HepG2 (cell line): ENCODE results near the gene CLASP1. TPM values are rescaled to one million over a fixed set of nuclear protein-coding genes. Genes with fewer than 3 reads are reported as not detected.

ENCODE experiments used
- BORCS8-MEF2B ChIP-seq: sonication (generic); formaldehyde crosslinking; IDR thresholded peaks from 2 replicates; pipeline ENCODE4 v1.8.0; 2022; ENCODE audit warnings: mild to moderate bottlenecking, missing genetic modification reagents
- EP300 ChIP-seq, 3 experiments: sonication (generic) in 1 of 3; formaldehyde crosslinking in 1 of 3; IDR thresholded peaks; 2 replicates each; pipeline versions ENCODE4 v1.5.1 to v1.6.1; 2011 to 2020; ENCODE audit warnings: low read depth in 2 of 3, low read length in 2 of 3, borderline replicate concordance in 1 of 3, improper control_type of control experiment in 1 of 3, mild to moderate bottlenecking in 1 of 3, missing genetic modification reagents in 1 of 3, moderate library complexity in 1 of 3
- GATAD1 ChIP-seq: IDR thresholded peaks from 2 replicates; pipeline ENCODE4 v1.6.1; 2016; ENCODE audit warnings: missing genetic modification reagents, missing compliant biosample characterization
- GPN1 ChIP-seq: sonication (generic); formaldehyde crosslinking; IDR thresholded peaks from 2 replicates; pipeline ENCODE4 v1.5.1; 2020; ENCODE audit warnings: missing genetic modification reagents, borderline replicate concordance
- HNRNPK ChIP-seq: fragments of 200-400 bp; formaldehyde crosslinking; IDR thresholded peaks from 2 replicates; pipeline ENCODE4 v1.6.1; 2018; ENCODE audit warnings: low read length, low read depth, moderate library complexity, mild to moderate bottlenecking; ENCODE audit not compliant: poor library complexity, severe bottlenecking
- RAD21 ChIP-seq: fragments of 450-650 bp; formaldehyde crosslinking; IDR thresholded peaks from 2 replicates; pipeline ENCODE4 v1.5.0; 2020; ENCODE audit warnings: mild to moderate bottlenecking
- RBAK ChIP-seq: sonication (generic); formaldehyde crosslinking; IDR thresholded peaks from 2 replicates; pipeline ENCODE4 v1.5.1; 2020; ENCODE audit warnings: mild to moderate bottlenecking, missing genetic modification reagents
- RXRA ChIP-seq: sonication (generic); formaldehyde crosslinking; IDR thresholded peaks from 2 replicates; pipeline ENCODE4 v1.5.1; 2020; ENCODE audit warnings: missing genetic modification reagents
- RXRB ChIP-seq: IDR thresholded peaks from 2 replicates; pipeline ENCODE4 v1.6.1; 2016; ENCODE audit warnings: borderline replicate concordance, missing genetic modification reagents, missing compliant biosample characterization
- SALL1 ChIP-seq: sonication (generic); formaldehyde crosslinking; IDR thresholded peaks from 2 replicates; pipeline ENCODE4 v1.8.0; 2022; ENCODE audit warnings: mild to moderate bottlenecking, missing genetic modification reagents
- THAP11 ChIP-seq: IDR thresholded peaks from 2 replicates; pipeline ENCODE4 v1.6.1; 2016; ENCODE audit warnings: missing biosample characterization, missing genetic modification reagents
- TOPORS ChIP-seq: sonication (generic); formaldehyde crosslinking; IDR thresholded peaks from 2 replicates; pipeline ENCODE4 v1.8.0; 2023; ENCODE audit warnings: mild to moderate bottlenecking, missing genetic modification reagents
- XRCC5 ChIP-seq: fragments of 200-400 bp; formaldehyde crosslinking; optimal IDR thresholded peaks from 2 replicates; pipeline ENCODE3; 2017; ENCODE audit warnings: mild to moderate bottlenecking, low read length
- ZFP90 ChIP-seq: sonication (generic); formaldehyde crosslinking; IDR thresholded peaks from 2 replicates; pipeline ENCODE4 v1.8.0; 2022; ENCODE audit warnings: missing genetic modification reagents, mild to moderate bottlenecking, inconsistent platforms, borderline replicate concordance
- ZNF562 ChIP-seq: sonication (generic); formaldehyde crosslinking; IDR thresholded peaks from 2 replicates; pipeline ENCODE4 v1.8.0; 2022; ENCODE audit warnings: missing genetic modification reagents, borderline replicate concordance
- ZNF615 ChIP-seq: sonication (generic); formaldehyde crosslinking; IDR thresholded peaks from 2 replicates; pipeline ENCODE4 v1.5.0; 2020; ENCODE audit warnings: mild to moderate bottlenecking, missing genetic modification reagents, borderline replicate concordance
- ZNF747 ChIP-seq: sonication (generic); formaldehyde crosslinking; IDR thresholded peaks from 2 replicates; pipeline ENCODE4 v1.8.1; 2023; ENCODE audit warnings: missing genetic modification reagents, mild to moderate bottlenecking, borderline replicate concordance
- ZNF75D ChIP-seq: sonication (generic); formaldehyde crosslinking; IDR thresholded peaks from 2 replicates; pipeline ENCODE4 v1.8.1; 2023; ENCODE audit warnings: missing genetic modification reagents, mild to moderate bottlenecking, borderline replicate concordance
- ZNF788 ChIP-seq: sonication (generic); formaldehyde crosslinking; IDR thresholded peaks from 2 replicates; pipeline ENCODE4 v1.5.0; 2020; ENCODE audit warnings: mild to moderate bottlenecking, missing genetic modification reagents, borderline replicate concordance
- polyA plus RNA-seq, 8 experiments: library from polyadenylated mRNA; depleted of rRNA in 3 of 8; stranded (reverse) in 7 of 8; unstranded in 1 of 8; fragments of >200 nt; fragmentation: Illumina TruSeq in 4 of 8; extraction: Trizol in 4 of 8; gene quantifications; 2 replicates each; pipeline versions ENCODE4 v1.2.1 to v1.2.3, GENCODE V29; 2011 to 2016; ENCODE audit warnings: low read depth in 4 of 8, missing spikeins in 1 of 8, mixed read lengths in 1 of 8; ENCODE audit not compliant: insufficient read depth in 1 of 8
- total RNA-seq, 5 experiments: library from RNA; depleted of rRNA; stranded (reverse); fragments of >200 nt; fragmentation: Illumina TruSeq; extraction: Trizol; gene quantifications; 2 replicates each; pipeline ENCODE4 v1.2.3, GENCODE V29; 2016; ENCODE audit warnings: low read depth in 1 of 5
- TF ChIP-seq, protein P1 (sequence below): sonication (generic); formaldehyde crosslinking; IDR thresholded peaks from 2 replicates; pipeline ENCODE4 v1.4.0; 2020; ENCODE audit warnings: missing genetic modification reagents
- TF ChIP-seq, protein P2 (sequence below): sonication (generic); formaldehyde crosslinking; IDR thresholded peaks from 2 replicates; pipeline ENCODE4 v1.8.1; 2023; ENCODE audit warnings: mild to moderate bottlenecking, missing genetic modification reagents, borderline replicate concordance
- TF ChIP-seq, protein P3 (sequence below): sonication (generic); IDR thresholded peaks from 2 replicates; pipeline ENCODE4 v1.6.1; 2016; ENCODE audit warnings: low read depth, borderline replicate concordance
- TF ChIP-seq, protein P4 (sequence below): sonication (generic); formaldehyde crosslinking; conservative IDR thresholded peaks from 2 replicates; pipeline ENCODE4 v1.4.0; 2020; ENCODE audit warnings: mild to moderate bottlenecking, missing genetic modification reagents, moderate library complexity

Gene CLASP1
- total and polyA plus RNA-seq, 2 of the 13 experiments (the other 11 are each of a cell fraction or from before 2014, with no cell fraction given), result 11.7 to 47.9 TPM

DNA sequence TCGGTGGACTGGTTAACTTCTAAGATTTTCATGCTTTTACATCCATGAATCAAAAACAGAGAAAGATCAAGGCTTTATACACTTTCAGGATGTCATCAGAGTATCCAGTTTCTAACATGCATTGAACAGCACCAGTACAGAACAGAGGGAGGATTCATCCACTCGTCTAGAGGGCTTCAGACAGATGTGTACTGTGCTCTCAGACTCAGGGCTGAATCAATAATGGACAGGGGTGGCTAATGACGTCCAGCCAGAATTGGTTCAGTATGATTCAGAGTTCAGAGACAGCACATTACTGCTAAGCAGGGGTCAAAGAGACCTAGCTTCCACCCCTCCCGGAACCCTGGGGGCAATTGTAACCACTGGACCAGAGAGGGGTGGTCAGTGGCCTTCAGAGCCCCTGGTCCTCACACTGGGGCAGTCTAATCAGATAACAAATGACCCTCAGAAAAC, 81.3 kb downstream of the CLASP1 start (continued):
- TF ChIP-seq EP300 (IDR thresholded peaks at IDR 0.05; ENCODE audit: low read depth in 2 of 2, low read length in 2 of 2) (peak in 1 of 2 experiments; percentile 72; a peak in 1 of 4 replicates), EP300 (CRISPR knock-in tag; IDR thresholded peaks at IDR 0.05; ENCODE audit: borderline replicate concordance) (peak; percentile 53; the same call in 1 of the 2 replicates), THAP11 (CRISPR knock-in tag) (no peak), BORCS8-MEF2B (0 out of 2 replicates have a peak, but pooled peaks have one; percentile 26), ZNF747 (peak; percentile 34; the same call in 1 of the 2 replicates), SALL1 (peak; percentile 93), GATAD1 (CRISPR knock-in tag) (peak; percentile 17; the same call in 1 of the 2 replicates), XRCC5 (peak; percentile 81), TOPORS (CRISPR knock-in tag) (peak; percentile 68; the same call in 1 of the 2 replicates), GPN1 (CRISPR knock-in tag) (no peak), RBAK (CRISPR knock-in tag) (no peak), RXRB (CRISPR knock-in tag) (peak; percentile 79; the same call in 1 of the 2 replicates), ZNF788 (CRISPR knock-in tag) (peak; percentile 60; the same call in 1 of the 2 replicates), HNRNPK (no peak), ZFP90 (CRISPR knock-in tag) (peak; percentile 51; the same call in 1 of the 2 replicates), ZNF75D (CRISPR knock-in tag) (no peak), ZNF562 (CRISPR knock-in tag) (no peak), RAD21 (CRISPR knock-in tag) (0 out of 2 replicates have a peak, but pooled peaks have one; percentile 15), RXRA (peak; percentile 81; the same call in 1 of the 2 replicates), ZNF615 (no peak)
- TF ChIP-seq, protein P1, sequence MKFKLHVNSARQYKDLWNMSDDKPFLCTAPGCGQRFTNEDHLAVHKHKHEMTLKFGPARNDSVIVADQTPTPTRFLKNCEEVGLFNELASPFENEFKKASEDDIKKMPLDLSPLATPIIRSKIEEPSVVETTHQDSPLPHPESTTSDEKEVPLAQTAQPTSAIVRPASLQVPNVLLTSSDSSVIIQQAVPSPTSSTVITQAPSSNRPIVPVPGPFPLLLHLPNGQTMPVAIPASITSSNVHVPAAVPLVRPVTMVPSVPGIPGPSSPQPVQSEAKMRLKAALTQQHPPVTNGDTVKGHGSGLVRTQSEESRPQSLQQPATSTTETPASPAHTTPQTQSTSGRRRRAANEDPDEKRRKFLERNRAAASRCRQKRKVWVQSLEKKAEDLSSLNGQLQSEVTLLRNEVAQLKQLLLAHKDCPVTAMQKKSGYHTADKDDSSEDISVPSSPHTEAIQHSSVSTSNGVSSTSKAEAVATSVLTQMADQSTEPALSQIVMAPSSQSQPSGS, result peak; percentile 74; the same call in 1 of the 2 replicates
- TF ChIP-seq, protein P2, sequence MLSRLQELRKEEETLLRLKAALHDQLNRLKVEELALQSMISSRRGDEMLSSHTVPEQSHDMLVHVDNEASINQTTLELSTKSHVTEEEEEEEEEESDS (CRISPR knock-in tag), result peak; percentile 37; the same call in 1 of the 2 replicates
- TF ChIP-seq, protein P3, sequence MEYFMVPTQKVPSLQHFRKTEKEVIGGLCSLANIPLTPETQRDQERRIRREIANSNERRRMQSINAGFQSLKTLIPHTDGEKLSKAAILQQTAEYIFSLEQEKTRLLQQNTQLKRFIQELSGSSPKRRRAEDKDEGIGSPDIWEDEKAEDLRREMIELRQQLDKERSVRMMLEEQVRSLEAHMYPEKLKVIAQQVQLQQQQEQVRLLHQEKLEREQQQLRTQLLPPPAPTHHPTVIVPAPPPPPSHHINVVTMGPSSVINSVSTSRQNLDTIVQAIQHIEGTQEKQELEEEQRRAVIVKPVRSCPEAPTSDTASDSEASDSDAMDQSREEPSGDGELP, result peak; percentile 41; the same call in 1 of the 2 replicates
- TF ChIP-seq, protein P4, sequence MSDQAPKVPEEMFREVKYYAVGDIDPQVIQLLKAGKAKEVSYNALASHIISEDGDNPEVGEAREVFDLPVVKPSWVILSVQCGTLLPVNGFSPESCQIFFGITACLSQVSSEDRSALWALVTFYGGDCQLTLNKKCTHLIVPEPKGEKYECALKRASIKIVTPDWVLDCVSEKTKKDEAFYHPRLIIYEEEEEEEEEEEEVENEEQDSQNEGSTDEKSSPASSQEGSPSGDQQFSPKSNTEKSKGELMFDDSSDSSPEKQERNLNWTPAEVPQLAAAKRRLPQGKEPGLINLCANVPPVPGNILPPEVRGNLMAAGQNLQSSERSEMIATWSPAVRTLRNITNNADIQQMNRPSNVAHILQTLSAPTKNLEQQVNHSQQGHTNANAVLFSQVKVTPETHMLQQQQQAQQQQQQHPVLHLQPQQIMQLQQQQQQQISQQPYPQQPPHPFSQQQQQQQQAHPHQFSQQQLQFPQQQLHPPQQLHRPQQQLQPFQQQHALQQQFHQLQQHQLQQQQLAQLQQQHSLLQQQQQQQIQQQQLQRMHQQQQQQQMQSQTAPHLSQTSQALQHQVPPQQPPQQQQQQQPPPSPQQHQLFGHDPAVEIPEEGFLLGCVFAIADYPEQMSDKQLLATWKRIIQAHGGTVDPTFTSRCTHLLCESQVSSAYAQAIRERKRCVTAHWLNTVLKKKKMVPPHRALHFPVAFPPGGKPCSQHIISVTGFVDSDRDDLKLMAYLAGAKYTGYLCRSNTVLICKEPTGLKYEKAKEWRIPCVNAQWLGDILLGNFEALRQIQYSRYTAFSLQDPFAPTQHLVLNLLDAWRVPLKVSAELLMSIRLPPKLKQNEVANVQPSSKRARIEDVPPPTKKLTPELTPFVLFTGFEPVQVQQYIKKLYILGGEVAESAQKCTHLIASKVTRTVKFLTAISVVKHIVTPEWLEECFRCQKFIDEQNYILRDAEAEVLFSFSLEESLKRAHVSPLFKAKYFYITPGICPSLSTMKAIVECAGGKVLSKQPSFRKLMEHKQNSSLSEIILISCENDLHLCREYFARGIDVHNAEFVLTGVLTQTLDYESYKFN, result peak; percentile 94
